Brain microvascular endothelial cell (primary cell): ENCODE results near the gene ARHGAP26.

Experiments
- DNase-seq: peaks from one replicate; pipeline ENCODE4 v3.0.0-alpha.2; 2020
- H3K27ac ChIP-seq: fragments of 250-450 bp; sonication (Bioruptor Pico); 2 replicates; pipeline ENCODE4 v1.5.1; 2020; ENCODE audit warnings: mild to moderate bottlenecking, moderate library complexity
- H3K27me3 ChIP-seq: fragments of 250-450 bp; sonication (Bioruptor Pico); replicated peaks from 2 replicates; pipeline ENCODE4 v1.5.1; 2020; ENCODE audit warnings: mild to moderate bottlenecking
- H3K36me3 ChIP-seq: fragments of 250-450 bp; sonication (Bioruptor Pico); replicated peaks from 2 replicates; pipeline ENCODE4 v1.5.1; 2020; ENCODE audit warnings: mild to moderate bottlenecking
- H3K4me3 ChIP-seq: 2 replicates; pipeline ENCODE4 v1.5.1; 2011; ENCODE audit warnings: low read depth, mild to moderate bottlenecking, control low read depth, low read length, moderate library complexity
- in situ Hi-C: cut with HindIII; loops from 2 replicates; pipeline ENCODE4 v1.10.0; 2017; ENCODE audit warnings: low sequenced_read_pairs, low pct_ligation_motif_present
- TF ChIP-seq, protein P1 (sequence below): IDR thresholded peaks from 2 replicates; pipeline ENCODE4 v1.5.1; 2011; ENCODE audit warnings: low read depth, mild to moderate bottlenecking, moderate library complexity, low read length, control low read depth, inconsistent platforms; ENCODE audit errors: missing control alignments

ARHGAP26 gene

DNA sequence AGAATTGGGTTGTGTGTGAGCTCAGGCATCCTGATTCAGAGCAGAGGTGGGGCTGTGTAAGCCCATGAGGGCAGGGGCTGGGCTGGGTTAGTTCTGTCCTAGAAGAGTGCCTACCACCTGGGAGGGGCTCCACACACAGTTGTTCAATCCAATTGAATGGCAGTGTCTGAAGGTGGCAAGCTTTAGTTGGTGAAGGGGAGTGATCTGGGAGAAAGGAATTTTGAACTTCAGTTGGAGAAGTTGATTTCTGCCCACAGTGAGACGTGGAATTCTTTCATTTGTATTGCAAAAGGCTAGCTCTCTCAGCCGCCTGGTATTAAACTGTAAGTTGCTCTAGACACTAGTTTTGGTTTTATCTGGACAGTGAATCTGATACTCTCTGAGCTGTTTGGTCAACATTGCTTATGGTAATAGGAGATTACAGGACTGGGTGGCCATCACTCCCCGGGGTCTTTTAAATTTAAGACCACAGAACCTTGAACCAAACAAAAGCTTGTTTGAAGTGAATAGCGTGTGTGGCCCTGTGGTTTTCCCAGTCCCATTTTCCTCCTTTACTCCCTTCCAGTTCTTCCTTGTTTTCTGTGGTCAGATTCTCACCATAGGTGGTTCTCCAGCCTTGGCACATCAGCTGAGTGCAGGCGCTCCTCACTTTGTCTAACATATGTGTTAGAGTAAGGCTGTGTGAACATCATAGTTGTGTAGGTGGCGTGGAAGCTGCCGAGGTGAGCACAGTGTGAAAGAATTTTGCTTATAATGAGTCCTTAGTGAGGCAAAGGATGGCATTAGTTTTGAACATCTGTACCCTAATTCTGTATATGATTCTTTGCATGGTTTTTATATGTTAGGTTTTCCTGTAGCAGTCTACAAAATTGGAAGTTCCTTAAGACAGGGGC lies 78.0 kb downstream of the ARHGAP26 start:
- Histone ChIP-seq H3K27me3 (no peaks in the 10 kb centered on the region), H3K36me3 (no peaks in the 10 kb centered on the region), H3K4me3 (no peak overlapping the region), H3K27ac (no peak overlapping the region)
- TF ChIP-seq, protein P1, sequence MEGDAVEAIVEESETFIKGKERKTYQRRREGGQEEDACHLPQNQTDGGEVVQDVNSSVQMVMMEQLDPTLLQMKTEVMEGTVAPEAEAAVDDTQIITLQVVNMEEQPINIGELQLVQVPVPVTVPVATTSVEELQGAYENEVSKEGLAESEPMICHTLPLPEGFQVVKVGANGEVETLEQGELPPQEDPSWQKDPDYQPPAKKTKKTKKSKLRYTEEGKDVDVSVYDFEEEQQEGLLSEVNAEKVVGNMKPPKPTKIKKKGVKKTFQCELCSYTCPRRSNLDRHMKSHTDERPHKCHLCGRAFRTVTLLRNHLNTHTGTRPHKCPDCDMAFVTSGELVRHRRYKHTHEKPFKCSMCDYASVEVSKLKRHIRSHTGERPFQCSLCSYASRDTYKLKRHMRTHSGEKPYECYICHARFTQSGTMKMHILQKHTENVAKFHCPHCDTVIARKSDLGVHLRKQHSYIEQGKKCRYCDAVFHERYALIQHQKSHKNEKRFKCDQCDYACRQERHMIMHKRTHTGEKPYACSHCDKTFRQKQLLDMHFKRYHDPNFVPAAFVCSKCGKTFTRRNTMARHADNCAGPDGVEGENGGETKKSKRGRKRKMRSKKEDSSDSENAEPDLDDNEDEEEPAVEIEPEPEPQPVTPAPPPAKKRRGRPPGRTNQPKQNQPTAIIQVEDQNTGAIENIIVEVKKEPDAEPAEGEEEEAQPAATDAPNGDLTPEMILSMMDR = no peak
- in situ Hi-C loops = no loop called here
- DNase-seq = no peak

- Histone ChIP-seq H3K36me3 (no peaks in the 10 kb centered on the region), H3K4me3 (no peak overlapping the region), H3K27me3 (no peaks in the 10 kb centered on the region), H3K27ac (no peak overlapping the region)
- in situ Hi-C loops = no loop called here
- DNase-seq = no peak
- TF ChIP-seq, protein P1 = no peak
Measured at GRCh38 chr5:142849466-142849865, 79.3 kb downstream of the ARHGAP26 start.

- Histone ChIP-seq H3K36me3 (no peaks in the 10 kb centered on the region), H3K27ac (no peak overlapping the region), H3K4me3 (no peak overlapping the region), H3K27me3 (no peaks in the 10 kb centered on the region)
- in situ Hi-C loops = no loop called here
- TF ChIP-seq, protein P1 = no peak
- no peak for DNase-seq
Measured at GRCh38 chr5:142849880-142850279, 79.7 kb downstream of the ARHGAP26 start.

GRCh38 chr5:142851731-142852130 lies 81.6 kb downstream of the ARHGAP26 start:
- H3K27me3 ChIP-seq = no peaks in the 10 kb centered on the region
- DNase-seq = no peak
- no peaks in the 10 kb centered on the region for H3K36me3 ChIP-seq
- no peak overlapping the region for H3K4me3 ChIP-seq
- no peak overlapping the region for H3K27ac ChIP-seq
- TF ChIP-seq, protein P1 = no peak
- in situ Hi-C loops = no loop called here

DNA sequence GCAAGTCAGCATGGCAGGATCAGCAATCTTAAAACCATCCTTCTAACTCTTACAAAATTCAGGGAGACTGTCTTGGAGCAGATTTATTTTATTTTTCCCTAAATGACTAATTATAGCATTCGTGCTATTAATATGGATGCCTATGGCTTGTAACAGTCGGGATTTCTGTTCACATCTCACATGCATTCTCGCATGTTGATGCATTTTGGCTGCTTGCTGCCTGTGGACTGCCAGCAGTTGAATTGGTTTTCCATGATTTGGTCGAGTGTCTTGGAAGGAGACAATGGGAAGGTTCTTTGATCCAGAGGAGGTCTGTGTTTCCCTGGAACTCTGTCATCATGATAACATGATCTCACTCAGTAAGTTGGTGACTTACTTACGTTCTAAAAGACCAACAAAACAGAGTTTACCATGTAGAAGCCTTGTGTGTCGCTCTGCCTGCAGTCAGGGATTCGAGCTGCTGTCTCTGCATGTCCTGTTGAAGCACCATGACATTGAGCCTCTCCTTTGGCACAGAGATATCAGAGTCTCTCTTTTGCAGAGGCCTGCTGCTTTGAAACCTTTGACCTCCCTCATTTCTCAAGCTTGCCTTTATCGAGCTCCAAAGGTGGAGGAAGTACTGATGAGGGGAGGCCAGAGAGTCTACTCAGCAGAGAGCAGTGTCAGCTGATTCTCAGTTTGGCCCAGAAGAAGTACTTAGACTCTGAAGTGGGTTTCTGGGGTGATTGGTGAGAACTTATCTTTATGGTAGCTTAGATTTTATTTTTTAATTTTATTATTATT lies 82.4 kb downstream of the ARHGAP26 start:
- Histone ChIP-seq H3K36me3 (no peaks in the 10 kb centered on the region), H3K27ac (no peak overlapping the region), H3K4me3 (no peak overlapping the region), H3K27me3 (no peaks in the 10 kb centered on the region)
- TF ChIP-seq, protein P1 = no peak
- DNase-seq = no peak
- in situ Hi-C loops = no loop called here
